Epidermal melanocyte (primary cell): ENCODE results near the gene GRK4.

ENCODE experiments used
- DNase-seq: peaks from one replicate; pipeline ENCODE4 v3.0.0; 2011; ENCODE audit warnings: low spot score; ENCODE audit not compliant: insufficient read length

Gene GRK4

DNA sequence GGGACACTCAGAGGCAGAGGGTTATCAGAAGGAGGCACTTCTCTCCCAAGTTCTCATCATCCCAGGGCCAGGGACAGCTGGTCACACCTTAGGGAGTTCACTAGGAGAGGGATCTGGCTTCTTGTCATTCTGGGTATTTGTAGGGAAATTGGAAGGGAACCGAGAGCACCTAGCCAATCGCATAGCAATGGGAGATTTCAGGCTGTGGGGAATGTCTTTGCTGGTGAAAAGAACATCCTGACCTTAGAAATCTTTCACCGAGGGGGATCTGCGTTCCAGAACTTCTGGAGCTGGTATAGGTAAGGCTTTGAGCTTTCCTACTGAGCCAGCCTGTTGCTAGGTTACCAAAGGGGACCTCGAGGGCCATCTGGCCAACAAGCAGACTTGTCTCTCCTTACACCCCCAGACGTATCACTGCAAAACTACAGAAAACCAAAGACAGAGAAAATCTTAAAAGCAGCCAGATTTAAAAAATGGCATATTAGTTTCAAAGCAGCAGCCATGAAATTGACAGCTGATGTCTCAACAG lies 104.2 kb downstream of the GRK4 start:
- no peak for DNase-seq

DNA sequence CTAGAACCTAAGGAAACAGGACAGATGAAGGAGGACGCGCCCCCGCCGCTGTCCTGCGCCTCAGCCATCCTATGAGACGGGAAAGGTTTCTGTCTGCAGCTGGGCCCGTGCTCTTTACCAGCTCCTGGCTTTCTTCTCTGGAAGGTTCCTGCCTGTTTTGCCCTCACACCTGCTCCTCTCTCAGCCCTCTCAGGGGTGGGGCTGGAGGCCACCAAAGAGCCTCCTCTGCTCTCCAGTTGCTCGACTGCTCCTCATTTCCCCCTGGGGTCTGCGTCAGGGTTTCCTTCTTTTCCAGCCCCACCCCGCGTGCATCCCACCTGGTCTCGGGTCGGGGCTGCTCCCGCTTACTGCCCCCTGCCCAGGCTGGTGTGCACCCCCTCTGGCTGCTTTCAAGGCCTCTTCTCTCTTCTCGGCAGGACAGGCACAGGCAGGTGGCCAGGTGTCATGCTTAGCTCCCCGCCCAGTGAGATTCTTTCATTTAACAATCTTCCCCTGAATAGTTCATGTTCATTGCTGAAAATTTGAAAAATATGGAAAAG lies 106.4 kb downstream of the GRK4 start:
- DNase-seq = no peak

DNA sequence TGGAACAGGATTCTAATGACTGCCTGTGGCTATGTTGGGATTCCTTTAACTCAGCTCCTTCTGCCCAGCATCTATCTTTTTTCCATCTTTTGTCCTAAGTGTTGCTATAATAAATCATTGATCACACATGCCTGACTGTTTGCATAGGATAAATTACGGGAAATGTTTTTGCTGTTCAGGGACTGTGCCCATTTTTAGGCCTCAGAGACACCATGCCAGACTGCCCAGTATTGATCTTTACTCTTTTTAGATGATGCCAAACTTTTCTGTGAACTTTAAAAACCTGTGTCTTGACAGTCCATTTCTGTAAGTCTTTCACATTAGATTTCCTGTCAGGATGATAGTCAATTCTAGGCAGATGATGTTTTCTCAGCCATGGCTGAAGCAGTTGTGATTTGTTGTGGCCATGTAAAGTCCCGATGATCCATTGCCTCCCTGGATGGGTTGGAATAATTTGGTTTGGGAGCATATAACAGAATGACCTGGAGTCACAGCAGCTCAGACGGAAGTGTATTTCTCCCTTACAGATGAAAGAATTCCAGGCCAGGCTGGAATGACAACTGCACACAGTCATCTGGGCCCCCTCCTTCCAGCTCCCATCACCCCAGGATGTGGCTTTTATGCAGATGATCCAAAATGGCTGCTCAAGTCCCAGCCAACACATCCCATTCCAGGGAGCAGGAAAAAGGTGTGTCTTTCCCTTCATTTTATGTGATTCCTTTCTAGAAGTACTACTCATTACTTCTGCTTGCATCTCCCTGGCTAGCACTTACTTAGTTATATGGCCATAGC lies 107.5 kb downstream of the GRK4 start:
- DNase-seq = no peak

DNA sequence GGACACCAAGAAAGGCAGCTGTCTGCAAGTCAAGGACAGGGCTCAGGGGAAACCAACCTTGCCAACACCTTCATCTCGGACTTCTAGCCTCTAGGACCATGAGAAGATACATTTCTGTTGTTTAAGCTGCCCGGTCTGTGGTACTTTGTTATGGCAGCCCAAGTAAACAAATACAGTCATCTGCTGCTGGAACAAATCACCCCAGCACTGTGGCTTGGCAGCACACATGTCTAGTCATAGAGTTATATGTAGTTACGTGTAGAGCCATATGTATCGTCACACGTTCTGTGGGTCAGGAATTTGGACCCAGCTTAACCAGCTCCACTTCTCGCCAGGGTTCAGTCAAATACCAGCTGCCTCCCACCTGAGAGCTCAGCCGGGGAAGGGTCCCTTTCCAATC lies 108.4 kb downstream of the GRK4 start:
- DNase-seq = no peak

DNA sequence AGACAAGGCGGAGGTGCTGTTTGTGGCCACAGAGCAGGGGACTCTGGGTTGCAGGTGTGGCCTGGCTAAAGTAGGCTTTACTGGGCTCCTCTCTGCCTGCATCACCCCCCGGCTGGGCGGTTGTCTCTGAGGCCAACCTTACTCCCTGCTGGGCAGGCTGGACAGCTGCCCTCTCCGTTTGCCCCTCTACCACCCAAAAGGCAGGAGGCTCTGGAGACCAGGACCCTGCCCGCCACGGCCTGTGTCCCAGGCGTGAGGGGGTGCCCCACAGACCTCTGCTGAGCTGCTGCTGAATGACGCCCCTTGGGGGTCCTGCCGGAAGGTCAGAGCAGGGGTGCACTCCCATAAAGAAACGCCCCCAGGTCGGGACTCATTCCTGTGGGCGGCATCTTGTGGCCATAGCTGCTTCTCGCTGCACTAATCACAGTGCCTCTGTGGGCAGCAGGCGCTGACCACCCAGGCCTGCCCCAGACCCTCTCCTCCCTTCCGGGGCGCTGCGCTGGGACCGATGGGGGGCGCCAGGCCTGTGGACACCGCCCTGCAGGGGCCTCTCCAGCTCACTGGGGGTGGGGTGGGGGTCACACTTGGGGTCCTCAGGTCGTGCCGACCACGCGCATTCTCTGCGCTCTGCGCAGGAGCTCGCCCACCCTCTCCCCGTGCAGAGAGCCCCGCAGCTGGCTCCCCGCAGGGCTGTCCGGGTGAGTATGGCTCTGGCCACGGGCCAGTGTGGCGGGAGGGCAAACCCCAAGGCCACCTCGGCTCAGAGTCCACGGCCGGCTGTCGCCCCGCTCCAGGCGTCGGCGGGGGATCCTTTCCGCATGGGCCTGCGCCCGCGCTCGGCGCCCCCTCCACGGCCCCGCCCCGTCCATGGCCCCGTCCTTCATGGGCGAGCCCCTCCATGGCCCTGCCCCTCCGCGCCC lies 110.0 kb downstream of the GRK4 start:
- peak; percentile 58 for DNase-seq

DNA sequence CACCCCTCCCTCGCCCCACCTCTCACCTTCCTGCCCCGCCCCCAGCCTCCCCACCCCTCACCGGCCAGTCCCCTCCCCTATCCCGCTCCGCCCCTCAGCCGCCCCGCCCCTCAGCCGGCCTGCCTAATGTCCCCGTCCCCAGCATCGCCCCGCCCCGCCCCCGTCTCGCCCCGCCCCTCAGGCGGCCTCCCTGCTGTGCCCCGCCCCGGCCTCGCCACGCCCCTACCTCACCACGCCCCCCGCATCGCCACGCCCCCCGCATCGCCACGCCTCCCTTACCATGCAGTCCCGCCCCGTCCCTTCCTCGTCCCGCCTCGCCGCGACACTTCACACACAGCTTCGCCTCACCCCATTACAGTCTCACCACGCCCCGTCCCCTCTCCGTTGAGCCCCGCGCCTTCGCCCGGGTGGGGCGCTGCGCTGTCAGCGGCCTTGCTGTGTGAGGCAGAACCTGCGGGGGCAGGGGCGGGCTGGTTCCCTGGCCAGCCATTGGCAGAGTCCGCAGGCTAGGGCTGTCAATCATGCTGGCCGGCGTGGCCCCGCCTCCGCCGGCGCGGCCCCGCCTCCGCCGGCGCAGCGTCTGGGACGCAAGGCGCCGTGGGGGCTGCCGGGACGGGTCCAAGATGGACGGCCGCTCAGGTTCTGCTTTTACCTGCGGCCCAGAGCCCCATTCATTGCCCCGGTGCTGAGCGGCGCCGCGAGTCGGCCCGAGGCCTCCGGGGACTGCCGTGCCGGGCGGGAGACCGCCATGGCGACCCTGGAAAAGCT lies 110.9 kb downstream of the GRK4 start, which contains the start of the genes HTT and HTT-AS:
Gene HTT, plus strand, starts transcription at position 604 of the 768 bp plus-strand sequence. Its CDS starts 145 bp downstream, at position 749.
Gene HTT-AS, minus strand, starts transcription at position 461 of the 768 bp plus-strand sequence.
- peak; percentile 78 for DNase-seq

DNA sequence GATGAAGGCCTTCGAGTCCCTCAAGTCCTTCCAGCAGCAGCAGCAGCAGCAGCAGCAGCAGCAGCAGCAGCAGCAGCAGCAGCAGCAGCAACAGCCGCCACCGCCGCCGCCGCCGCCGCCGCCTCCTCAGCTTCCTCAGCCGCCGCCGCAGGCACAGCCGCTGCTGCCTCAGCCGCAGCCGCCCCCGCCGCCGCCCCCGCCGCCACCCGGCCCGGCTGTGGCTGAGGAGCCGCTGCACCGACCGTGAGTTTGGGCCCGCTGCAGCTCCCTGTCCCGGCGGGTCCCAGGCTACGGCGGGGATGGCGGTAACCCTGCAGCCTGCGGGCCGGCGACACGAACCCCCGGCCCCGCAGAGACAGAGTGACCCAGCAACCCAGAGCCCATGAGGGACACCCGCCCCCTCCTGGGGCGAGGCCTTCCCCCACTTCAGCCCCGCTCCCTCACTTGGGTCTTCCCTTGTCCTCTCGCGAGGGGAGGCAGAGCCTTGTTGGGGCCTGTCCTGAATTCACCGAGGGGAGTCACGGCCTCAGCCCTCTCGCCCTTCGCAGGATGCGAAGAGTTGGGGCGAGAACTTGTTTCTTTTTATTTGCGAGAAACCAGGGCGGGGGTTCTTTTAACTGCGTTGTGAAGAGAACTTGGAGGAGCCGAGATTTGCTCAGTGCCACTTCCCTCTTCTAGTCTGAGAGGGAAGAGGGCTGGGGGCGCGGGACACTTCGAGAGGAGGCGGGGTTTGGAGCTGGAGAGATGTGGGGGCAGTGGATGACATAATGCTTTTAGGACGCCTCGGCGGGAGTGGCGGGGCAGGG lies 111.7 kb downstream of the GRK4 start:
- peak; percentile 46 for DNase-seq

DNA sequence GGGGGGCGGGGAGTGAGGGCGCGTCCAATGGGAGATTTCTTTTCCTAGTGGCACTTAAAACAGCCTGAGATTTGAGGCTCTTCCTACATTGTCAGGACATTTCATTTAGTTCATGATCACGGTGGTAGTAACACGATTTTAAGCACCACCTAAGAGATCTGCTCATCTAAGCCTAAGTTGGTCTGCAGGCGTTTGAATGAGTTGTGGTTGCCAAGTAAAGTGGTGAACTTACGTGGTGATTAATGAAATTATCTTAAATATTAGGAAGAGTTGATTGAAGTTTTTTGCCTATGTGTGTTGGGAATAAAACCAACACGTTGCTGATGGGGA lies 112.2 kb downstream of the GRK4 start:
- DNase-seq = no peak

DNA sequence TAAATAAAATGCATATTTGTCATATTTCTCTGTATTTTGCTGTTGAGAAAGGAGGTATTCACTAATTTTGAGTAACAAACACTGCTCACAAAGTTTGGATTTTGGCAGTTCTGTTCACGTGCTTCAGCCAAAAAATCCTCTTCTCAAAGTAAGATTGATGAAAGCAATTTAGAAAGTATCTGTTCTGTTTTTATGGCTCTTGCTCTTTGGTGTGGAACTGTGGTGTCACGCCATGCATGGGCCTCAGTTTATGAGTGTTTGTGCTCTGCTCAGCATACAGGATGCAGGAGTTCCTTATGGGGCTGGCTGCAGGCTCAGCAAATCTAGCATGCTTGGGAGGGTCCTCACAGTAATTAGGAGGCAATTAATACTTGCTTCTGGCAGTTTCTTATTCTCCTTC lies 114.4 kb downstream of the GRK4 start:
- DNase-seq = no peak

DNA sequence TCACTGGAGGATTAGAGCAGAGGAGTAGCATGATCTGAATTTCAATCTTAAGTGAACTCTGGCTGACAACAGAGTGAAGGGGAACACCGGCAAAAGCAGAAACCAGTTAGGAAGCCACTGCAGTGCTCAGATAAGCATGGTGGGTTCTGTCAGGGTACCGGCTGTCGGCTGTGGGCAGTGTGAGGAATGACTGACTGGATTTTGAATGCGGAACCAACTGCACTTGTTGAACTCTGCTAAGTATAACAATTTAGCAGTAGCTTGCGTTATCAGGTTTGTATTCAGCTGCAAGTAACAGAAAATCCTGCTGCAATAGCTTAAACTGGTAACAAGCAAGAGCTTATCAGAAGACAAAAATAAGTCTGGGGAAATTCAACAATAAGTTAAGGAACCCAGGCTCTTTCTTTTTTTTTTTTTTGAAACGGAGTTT lies 116.3 kb downstream of the GRK4 start:
- DNase-seq = no peak

DNA sequence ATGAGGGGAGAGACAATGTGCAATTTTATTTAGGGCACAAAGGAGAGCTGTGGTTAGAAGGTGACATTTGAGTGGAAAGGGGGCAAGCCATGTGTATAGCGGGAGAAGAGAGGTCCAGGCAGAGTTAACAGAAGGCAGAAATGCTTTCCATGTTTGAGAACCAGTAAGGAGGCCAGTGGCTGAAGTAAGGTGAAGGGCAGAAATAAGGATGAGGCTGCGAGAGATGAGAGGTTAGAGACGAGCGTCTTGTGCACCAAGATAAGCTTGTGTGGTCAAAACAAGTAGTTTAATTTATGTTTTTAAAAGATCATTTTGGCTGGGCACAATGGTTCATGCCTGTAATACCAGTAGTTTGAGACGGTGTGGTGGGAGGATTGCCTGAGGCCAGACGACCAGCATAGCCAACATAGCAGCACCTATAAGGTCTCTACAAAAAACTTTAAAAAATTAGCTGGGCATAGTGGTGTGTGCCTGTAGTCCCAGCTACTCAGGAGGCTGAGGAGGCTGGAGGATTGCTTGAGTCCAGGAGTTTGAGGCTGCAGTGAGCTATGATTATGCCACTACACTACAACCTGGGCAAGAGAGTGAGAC lies 119.6 kb downstream of the GRK4 start:
- no peak for DNase-seq

DNA sequence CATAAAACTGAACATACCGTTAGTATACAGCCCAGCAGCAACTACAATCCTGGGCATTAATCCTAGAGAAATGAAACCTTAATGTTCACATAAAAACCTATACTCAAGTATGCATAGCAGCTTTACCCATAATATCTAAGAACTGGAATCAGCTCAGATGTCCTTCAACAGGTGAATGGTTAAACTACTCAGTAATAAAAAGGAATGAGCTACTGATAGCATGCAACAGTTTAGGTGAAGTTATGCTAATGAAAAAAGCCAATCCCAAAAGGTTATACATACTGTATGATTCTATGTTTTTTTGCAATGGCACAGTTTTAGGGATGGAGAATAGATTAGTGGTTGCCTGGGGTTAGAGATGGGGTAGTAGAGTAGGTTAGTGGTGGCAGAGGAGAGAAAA lies 120.4 kb downstream of the GRK4 start:
- DNase-seq = no peak

DNA sequence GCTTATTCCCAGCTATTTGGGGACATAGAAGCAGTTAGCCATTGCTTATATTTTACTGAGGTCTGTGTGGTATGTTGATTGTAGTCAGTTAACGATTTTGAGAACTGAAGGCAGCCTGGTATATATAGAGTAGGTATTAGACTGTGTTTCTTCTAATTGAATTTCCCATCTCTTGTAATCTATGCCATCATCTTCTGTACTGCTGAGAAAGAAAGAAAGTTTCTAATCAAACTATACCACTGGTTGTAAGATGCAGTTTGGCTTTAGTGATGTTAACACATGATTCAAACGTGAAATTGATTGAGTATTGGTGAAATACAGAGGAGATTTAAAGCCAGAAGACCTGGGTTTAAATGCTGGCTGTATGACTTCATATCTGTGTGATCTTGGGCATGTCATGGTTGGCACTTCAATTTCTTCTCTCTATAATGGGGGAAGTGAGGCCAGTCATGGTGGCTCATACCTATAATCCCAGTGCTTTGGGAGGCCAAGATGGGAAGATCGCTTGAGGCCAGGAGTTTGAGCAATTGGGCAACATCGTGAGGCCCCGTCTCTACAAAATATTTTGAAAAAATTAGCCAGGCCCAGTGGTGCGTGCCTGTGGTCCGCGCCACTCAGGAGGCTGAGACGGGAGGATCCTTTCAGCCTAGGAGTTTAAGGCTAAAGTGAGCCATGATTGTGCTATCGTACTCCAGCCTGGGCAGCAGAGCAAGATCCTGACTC lies 122.7 kb downstream of the GRK4 start:
- no peak for DNase-seq

DNA sequence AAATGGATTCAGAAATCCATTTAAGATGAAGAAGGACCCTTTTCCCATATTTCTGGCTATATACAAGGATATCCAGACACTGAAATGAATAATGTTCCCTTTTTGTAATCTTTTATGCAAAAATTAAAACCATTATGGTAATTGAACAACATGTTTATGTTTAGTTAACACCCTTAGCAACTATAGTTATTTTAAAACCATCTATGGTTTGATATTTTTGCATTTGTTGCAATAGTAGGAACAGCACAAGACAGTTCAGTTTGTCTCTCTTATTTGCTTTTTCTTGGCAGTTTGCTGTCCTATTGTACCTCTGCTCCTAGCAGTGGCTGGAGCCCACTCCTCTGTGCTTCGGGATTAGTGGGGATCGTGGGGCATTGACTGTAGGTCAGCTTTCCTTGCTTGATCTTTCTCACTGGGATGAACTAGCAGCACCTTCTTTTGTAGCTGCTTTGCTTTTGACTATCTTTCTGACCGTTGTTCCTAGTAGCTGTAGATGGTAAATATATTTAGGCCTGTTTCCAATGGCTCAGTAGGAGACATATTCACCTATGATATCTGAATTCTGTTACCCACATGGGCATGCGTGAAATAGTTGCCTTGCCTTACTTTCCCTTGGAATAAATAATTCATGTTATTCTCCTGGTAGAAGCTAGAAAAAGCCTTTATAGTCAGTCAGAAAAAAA lies 123.9 kb downstream of the GRK4 start:
- DNase-seq = no peak
